Fibroblast of skin of back (primary cell): Measurements from ENCODE around the gene PDCD5. TPM values are rescaled to one million over a fixed set of nuclear protein-coding genes. Genes with fewer than 3 reads are reported as not detected.
A peak's percentile ranks its signal among the peaks of the same experiment; 100 is the strongest.
"Not testable (repeated sequence)": the region's sequence is repeated elsewhere in the genome, so short reads cannot be mapped to it uniquely, and the experiment has no call there.

Experiments used
- DNase-seq: peaks from one replicate; pipeline ENCODE4 v3.0.0-alpha.2; 2013
- polyA plus RNA-seq, 2 experiments: library from polyadenylated mRNA; unstranded; fragments of 120-200 nt; gene quantifications; one replicate each; pipeline ENCODE4 v1.2.1, GENCODE V29; 2013; ENCODE audit not compliant: insufficient read length in 2 of 2

PDCD5 gene, protein sequence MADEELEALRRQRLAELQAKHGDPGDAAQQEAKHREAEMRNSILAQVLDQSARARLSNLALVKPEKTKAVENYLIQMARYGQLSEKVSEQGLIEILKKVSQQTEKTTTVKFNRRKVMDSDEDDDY
- 162 TPM for polyA plus RNA-seq (2013, experiment 1 of 2; ENCODE audit: insufficient read length)
- 121 TPM for polyA plus RNA-seq (2013, experiment 2 of 2; ENCODE audit: insufficient read length)

GRCh38 chr19:32580901-32581704, at the start of gene PDCD5:
PDCD5 (plus strand) TSS chr19:32581190; CDS start chr19:32581262, 72 bp downstream.
- DNase-seq, result peak; percentile 93

DNA sequence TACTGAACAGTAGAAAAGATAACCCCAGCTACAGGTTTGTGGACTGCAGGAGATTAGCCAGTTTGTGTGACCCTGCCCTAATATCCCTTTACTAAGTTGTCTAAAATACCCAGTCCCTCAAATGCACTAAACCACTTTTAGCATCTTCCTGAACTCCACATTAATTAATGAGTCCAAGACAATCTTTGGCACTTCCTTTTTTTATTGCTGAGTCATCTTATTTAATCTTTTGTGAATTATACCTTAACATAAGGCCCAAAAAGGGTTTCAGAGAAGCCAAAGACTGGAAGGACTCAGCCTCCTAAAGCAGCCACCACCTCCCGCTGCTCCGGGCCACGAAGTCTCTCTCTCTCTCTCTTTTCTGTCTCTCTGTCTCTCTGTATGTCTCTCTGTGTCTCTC, 48.8 kb upstream of the PDCD5 start:
- no peak for DNase-seq

- DNase-seq, result no peak
These were observed 43.4 kb upstream of the PDCD5 start for GRCh38 chr19:32537580-32537979.

- no peak for DNase-seq
These were observed 41.6 kb upstream of the PDCD5 start for GRCh38 chr19:32539240-32539916.

DNA sequence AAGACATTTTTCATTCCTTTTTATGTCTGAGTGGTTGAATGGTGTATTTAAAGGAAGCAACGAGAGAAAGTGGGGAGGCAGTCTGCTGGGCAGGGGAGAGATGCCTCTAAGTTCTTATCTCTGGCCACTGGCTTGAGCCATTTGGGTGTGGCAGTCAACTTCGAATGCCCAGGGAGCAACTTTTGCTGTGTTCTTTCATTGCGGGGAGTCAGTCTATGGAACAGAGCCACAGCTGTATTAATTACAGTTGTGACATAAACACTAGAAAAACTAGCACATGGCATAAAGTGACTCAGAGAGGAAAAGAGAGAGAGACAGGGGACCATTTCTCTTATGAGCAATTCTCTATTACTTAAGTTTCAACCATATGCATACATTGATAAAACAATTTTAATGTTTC, 40.4 kb upstream of the PDCD5 start:
- no peak for DNase-seq

DNA sequence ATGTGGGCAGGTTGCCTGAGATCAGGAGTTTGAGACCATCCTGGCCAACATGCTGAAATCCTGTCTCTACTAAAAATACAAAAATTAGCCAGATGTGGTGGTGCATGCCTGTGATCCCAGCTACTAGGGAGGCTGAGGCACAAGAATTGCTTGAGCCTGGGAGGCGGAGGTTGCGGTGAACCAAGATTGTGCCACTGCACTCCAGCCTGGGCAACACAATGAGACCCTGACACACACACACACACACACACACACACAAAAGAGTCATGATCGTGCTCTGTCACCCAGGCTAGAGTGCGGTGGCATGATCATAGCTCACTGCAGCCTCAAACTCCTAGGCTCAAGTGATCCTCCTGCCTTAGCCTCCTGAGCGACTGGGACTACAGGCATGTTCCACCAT, 39.6 kb upstream of the PDCD5 start:
- not testable (repeated sequence) for DNase-seq

DNA sequence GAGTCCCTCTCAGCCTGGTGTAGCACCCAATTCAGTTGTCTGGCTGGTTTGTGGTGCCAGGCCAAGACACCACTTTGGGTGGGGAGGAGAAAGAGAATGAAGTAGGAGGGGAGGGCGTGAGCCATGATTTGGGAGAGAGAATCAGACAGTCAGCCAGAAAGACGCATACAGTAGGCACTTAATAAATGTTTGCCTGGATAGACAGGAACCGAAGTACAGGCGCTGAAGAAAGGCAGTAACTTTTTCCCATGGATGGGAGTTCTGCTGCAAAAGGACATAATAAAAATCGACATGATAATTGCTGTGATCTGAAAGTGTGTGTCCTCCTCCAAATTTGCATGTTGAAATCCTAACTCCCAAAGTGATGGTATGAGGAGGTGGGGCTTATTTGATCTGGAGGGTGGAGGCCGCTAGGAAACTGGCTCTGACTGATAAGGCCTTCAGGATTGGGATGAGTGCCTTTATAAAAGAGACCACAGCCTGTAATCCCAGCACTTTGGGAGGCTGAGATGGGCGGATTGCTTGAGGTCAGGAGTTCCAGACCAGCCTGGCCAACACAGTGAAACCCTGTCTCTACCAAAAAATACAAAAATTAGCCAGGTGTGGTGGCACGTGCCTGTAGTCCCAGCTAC, 38.4 kb upstream of the PDCD5 start:
- no peak for DNase-seq

GRCh38 chr19:32543115-32543900, 37.7 kb upstream of the PDCD5 start:
- no peak for DNase-seq

GRCh38 chr19:32544917-32545316, 36.1 kb upstream of the PDCD5 start:
- no peak for DNase-seq

- DNase-seq, result no peak
These were observed 30.3 kb upstream of the PDCD5 start for GRCh38 chr19:32550666-32551065.

DNA sequence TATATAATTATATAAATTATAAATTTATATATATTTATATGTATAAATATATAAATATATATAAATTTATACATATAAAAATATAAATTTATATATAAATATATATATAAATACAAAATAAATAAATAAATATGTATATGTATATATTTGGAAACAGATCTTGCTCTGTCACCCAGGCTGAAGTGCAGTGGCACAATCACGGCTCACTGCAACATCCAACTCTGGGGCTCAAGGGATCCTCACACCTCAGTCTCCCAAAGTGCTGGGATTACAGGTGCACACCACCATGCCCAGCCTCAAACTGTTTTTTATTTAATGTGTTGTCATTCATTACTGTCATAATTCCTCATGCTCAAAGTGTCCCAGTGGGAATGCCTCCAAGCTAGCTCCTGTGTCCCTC, 25.2 kb upstream of the PDCD5 start:
- no peak for DNase-seq

DNA sequence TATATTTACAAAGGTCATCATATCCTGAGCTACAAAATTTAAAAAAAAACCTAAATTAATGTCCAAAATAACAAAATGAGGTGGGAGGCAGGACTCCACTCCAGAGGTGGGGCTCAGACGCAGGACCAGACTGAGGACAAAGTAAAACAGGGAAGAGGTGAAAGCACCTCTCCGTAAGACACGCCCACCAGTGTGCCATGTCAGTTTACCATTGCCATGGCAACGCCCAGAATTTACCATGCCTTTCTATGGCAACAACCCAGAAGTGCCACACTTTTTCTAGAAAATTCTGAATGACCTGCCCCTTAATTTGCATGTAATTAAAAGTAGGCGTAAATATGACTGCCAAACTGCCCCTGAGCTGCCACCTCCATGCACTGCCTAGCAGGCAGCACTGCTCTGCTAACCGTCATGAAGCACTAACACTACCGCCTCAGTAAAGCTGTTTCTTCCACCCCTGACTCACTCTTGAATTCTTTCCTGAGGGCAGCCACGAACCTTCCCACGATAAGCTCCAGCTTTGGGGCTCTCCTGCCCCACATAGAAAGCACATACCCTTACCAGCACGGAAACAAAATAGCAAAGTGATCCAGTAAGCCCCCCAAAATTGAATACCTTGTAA, 22.3 kb upstream of the PDCD5 start:
- no peak for DNase-seq

DNA sequence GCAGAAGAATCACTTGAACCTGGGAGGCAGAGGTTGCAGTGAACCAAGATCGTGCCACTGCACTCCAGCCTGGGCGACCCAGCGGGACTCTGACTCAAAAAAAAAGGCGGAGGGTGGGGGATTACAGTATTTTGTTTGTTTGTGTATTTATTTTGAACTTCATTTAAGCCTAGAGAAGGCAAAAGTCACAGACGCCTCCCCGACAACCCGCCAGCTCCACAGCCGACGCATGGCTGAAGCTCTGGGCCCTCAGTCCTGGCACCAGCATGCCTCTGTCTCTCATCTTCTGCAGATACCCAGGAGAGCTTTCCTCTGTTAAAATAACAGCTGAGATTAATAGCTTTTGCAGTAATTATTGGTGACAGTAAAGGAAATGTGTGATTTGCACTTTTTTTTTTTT, 17.2 kb upstream of the PDCD5 start:
- DNase-seq, result no peak

GRCh38 chr19:32566246-32566830, 14.7 kb upstream of the PDCD5 start:
- peak; percentile 69 for DNase-seq

DNA sequence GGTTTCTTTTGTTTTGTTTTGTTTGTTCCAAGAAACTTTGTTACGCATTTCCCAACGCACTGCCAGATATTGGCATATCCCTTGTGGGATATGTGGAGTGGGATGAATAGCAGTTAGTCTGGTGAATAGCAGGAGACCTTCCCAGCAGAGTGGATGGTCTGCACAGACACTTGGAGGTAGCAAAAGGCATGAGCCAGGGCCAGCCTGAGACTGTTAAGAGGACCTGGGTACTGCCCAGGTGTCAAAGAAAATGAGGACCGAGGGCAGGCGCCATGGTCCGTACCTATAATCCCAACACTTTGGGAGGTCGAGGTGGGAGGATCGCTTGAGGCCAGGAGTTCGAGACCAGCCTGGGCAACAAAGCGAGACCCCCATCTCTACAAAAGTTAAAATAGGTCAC, 13.5 kb upstream of the PDCD5 start:
- DNase-seq, result no peak

- DNase-seq, result peak; percentile 39
These were observed 10.8 kb upstream of the PDCD5 start for GRCh38 chr19:32570081-32570785.

DNA sequence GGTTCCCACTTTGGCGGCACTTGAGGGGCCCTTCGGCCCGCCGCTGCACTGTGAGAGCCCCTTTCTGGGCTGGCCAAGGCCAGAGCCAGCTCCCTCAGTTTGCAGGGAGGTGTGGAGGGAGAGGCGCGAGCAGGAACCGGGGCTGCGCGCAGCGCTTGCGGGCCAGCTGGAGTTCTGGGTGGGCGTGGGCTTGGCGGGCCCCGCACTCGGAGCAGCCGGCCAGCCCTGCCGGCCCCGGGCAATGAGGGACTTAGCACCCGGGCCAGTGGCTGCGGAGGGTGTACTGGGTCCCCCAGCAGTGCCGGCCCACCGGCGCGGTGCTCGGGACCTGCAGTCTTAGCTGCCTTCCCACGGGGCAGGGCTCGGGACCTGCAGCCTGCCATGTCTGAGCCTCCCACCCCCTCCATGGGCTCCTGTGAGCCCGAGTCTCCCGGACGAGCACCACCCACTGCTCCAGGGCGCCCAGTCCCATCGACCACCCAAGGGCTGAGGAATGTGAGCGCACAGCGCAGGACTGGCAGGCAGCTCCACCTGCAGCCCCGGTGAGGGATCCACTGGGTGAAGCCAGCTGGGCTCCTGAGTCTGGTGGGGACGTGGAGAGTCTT, 9.4 kb upstream of the PDCD5 start:
- DNase-seq, result not testable (repeated sequence)

GRCh38 chr19:32572700-32573491, 8.1 kb upstream of the PDCD5 start:
- DNase-seq, result not testable (repeated sequence)

DNA sequence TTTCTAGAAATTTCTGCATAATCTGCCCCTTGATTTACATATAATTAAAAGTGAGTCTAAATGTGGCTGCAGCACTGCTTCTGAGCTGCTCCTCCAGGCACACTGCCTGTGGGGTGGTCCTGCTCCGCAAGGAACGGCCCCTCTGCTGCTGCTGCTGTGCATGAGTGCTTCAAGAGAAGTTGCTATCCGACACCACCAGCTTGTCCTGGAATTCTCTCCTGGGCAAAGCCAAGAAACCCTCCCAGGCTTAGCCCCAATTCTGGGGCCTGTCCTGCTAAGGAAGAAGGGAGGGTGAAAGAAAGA, 7.5 kb upstream of the PDCD5 start:
- no peak for DNase-seq

DNA sequence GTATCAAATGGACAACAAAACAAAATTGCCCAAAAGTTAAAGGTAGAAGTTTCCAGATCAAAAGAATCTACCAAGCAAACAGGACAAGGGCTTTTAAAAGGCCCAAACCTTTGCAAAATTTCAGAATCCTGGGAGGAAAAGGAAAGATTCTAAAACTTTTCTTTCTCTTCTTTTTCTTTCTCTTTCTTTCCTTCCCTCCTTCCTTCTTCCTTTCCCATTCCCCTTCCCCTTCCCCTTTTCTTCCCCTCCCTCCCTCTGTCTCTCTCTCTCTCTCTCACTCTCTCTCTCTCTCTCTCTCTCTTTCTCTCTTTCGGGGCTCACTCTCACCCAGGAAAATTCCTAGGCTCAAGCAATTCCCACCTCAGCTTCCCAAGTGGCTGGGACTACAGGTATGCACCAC, 4.2 kb upstream of the PDCD5 start:
- no peak for DNase-seq
